SK-N-MC (cell line): ENCODE measurements around the gene NUDT21.

Experiments used
- EZH2 ChIP-seq: fragments of 200-600 bp; sonication (generic); IDR thresholded peaks from one replicate; pipeline ENCODE4 v1.6.1; 2017; ENCODE audit warnings: antibody characterized with exemption
- POLR2AphosphoS5 ChIP-seq: IDR thresholded peaks from 2 replicates; pipeline ENCODE4 v1.6.1; 2012; ENCODE audit warnings: mild to moderate bottlenecking, low read depth, low read length, borderline replicate concordance

- TF ChIP-seq POLR2AphosphoS5, result no peak
- TF ChIP-seq EZH2, result no peak
Observed at GRCh38 chr16:56387396-56387795, 63.7 kb downstream of the NUDT21 start.
